Prostate gland (tissue), 2 donors: ENCODE data around the gene DNAJB8. TPM values are rescaled to one million over a fixed set of nuclear protein-coding genes. Genes with fewer than 3 reads are reported as not detected.

Experiments used
- DNase-seq: peaks from one replicate; pipeline ENCODE4 v3.0.0-alpha.2; 2019; ENCODE audit warnings: low spot score
- H3K27ac ChIP-seq, 2 donors: fragments of 200-600 bp; sonication (generic); 2 replicates each; pipeline ENCODE4 v1.5.1; 2017 to 2019
- H3K27me3 ChIP-seq: fragments of 200-600 bp; sonication (generic); replicated peaks from 2 replicates; pipeline ENCODE4 v1.5.1; 2019; ENCODE audit not compliant: insufficient read depth
- H3K36me3 ChIP-seq, 2 donors: fragments of 200-600 bp; sonication (generic); 1 replicate in 1 of 2; 2 replicates in 1 of 2; pipeline versions ENCODE4 v1.5.1 to v1.8.1; 2017 to 2019
- H3K4me1 ChIP-seq: fragments of 200-600 bp; sonication (generic); replicated peaks from 2 replicates; pipeline ENCODE4 v1.5.1; 2019
- H3K4me3 ChIP-seq, 2 donors: fragments of 200-600 bp; sonication (generic); 2 replicates each; pipeline ENCODE4 v1.5.1; 2017 to 2019
- H3K9me3 ChIP-seq: fragments of 200-600 bp; sonication (generic); 2 replicates; pipeline ENCODE4 v1.5.1; 2017
- POLR2A ChIP-seq: fragments of 450-650 bp; IDR thresholded peaks from one replicate; pipeline ENCODE4 v1.6.1; 2016; ENCODE audit warnings: antibody characterized with exemption, mild to moderate bottlenecking
- POLR2AphosphoS5 ChIP-seq: sonication (generic); formaldehyde crosslinking; IDR thresholded peaks from one replicate; pipeline ENCODE4 v1.6.1; 2017; ENCODE audit warnings: antibody characterized with exemption
- WGBS: methylation state at CpG from one replicate; pipeline ENCODE4 v1.1.5; 2018; 5-methylcytosine and 5-hydroxymethylcytosine counted together
- intact Hi-C: fragments of 100-400 bp; cut with DNase I; formaldehyde crosslinking; loops from one replicate; pipeline ENCODE4 v1.14.2; 2022
- total RNA-seq, 2 donors: library from RNA; depleted of rRNA; stranded (reverse); fragments of >200 nt; gene quantifications; one replicate each; pipeline ENCODE4 v1.1.0, GENCODE V29; 2016
- TF ChIP-seq, protein P1 (sequence below), 4 experiments: fragments of 200-600 bp in 2 of 4; fragments of 450-650 bp in 2 of 4; sonication (generic) in 2 of 4; IDR thresholded peaks; 1 replicate in 3 of 4; 2 replicates in 1 of 4; pipeline ENCODE4 v1.5.1; 2016 to 2019; ENCODE audit warnings: antibody characterized with exemption in 4 of 4, mild to moderate bottlenecking in 2 of 4, moderate library complexity in 2 of 4

The DNAJB8 gene
- total RNA-seq, 2 donors from 2014 or later: 3.2 TPM; not detected in 1

DNA sequence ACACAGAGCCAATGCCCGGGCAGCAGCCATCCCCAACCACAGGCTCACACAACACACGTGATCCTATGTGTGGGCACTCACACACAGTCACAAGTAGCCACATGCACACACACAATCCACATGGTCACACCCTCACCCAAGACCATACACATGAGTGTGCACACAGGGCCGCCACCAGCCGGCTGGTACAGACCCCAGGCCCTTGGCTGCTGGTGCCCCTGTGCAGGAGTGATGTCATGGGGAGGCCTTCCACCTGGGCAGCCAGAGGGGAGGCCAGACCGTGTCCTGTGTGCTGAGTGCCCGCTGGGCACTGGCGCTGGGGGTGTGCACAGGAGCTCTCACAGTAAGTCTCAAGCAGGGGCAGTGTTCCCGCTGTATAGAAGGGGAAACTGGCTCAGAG is 36.9 kb downstream of the DNAJB8 start:
- Histone ChIP-seq H3K4me3 (no peak overlapping the region), H3K9me3 (no peaks in the 10 kb centered on the region), H3K4me1 (peaks cover 2% of the 10 kb centered on the region), H3K36me3 (no peaks in the 10 kb centered on the region), H3K27ac (no peak overlapping the region), H3K27me3 (no peaks in the 10 kb centered on the region)
- intact Hi-C loops: loop anchor here (5.0 kb wide), 2 partner anchors 153 to 257 kb away; no protein-coding TSS in a partner anchor
- no peak for TF ChIP-seq POLR2A
- TF ChIP-seq, protein P1, sequence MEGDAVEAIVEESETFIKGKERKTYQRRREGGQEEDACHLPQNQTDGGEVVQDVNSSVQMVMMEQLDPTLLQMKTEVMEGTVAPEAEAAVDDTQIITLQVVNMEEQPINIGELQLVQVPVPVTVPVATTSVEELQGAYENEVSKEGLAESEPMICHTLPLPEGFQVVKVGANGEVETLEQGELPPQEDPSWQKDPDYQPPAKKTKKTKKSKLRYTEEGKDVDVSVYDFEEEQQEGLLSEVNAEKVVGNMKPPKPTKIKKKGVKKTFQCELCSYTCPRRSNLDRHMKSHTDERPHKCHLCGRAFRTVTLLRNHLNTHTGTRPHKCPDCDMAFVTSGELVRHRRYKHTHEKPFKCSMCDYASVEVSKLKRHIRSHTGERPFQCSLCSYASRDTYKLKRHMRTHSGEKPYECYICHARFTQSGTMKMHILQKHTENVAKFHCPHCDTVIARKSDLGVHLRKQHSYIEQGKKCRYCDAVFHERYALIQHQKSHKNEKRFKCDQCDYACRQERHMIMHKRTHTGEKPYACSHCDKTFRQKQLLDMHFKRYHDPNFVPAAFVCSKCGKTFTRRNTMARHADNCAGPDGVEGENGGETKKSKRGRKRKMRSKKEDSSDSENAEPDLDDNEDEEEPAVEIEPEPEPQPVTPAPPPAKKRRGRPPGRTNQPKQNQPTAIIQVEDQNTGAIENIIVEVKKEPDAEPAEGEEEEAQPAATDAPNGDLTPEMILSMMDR (IDR thresholded peaks at IDR 0.05): no peak
- TF ChIP-seq POLR2AphosphoS5: no peak
- WGBS: 98% methylated on average over 7 of the region's 8 CpGs
- DNase-seq: no peak

DNA sequence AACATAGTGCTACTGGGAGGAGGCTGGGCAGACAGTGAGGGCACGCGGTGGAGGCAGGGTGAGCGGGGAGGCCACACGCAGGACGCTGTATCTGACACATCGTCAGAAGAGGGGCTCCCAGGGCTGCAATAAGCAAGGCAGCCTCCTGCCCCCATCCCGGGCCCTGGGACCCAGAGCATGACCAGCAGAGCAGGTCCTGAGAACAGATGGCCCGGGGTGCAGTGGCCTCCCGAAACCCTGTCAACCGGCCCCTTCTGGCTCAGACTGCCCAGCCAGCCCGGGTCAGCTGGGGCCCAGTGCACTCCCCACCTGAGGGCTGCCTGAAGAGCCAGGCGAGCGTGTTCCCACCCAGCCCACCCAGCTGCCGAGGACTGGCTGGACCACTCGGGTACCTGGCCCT is 37.4 kb downstream of the DNAJB8 start:
- H3K4me1 ChIP-seq: peaks cover 1% of the 10 kb centered on the region
- WGBS: 94% methylated on average over 15 of the region's 15 CpGs
- H3K9me3 ChIP-seq: no peaks in the 10 kb centered on the region
- no peak for DNase-seq
- TF ChIP-seq, protein P1 (IDR thresholded peaks at IDR 0.05): no peak
- TF ChIP-seq POLR2A (no peak), POLR2AphosphoS5 (no peak)
- H3K4me3 ChIP-seq: no peak overlapping the region
- intact Hi-C loops: loop anchor here (5.0 kb wide), 2 partner anchors 153 to 257 kb away; no protein-coding TSS in a partner anchor
- H3K27ac ChIP-seq: no peak overlapping the region
- no peaks in the 10 kb centered on the region for H3K36me3 ChIP-seq
- H3K27me3 ChIP-seq: no peaks in the 10 kb centered on the region

DNA sequence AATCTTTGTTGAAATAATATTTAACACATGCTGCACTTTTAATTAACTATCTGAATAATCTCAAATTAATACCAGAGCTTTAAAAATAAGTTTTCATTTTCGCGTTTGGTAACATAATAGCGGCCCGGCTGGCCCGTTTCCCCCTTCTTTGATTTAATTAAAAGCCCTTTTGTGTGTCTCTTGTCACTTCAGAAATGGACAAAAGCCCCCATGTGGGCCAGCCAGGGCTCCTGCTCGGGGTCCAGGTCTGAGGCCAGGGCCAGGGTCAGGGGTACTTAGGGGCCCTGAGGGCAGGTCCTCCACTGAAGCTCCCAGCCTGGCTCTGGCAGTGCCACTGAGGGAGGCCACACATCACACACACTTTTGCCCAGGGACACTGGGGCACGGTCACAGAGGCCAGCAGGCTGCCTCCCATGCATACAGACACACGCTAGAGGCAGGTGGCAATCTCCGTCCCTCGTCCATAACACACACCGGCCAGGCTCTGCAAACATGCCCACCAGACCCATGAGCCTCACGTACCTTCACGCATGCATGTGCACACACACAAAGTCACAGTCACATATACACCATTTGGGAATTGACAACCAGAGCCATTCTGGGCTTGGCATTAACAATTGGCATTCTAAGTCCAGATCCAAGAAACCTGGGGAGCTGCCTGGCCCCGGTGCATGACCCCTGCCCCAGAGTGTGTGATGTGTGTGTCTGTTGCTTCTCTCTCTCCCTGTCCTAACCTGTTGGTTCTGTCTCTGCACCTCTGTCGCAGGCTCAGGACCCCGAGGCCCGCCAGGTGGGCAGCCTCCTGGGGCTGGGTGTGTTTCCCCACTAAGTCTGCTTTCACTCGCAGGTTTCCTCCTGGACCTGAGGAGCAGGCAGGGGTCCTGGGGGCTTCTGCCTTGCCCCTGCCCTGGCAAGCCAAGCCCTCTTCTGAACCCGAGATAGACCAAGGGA is 38.5 kb downstream of the DNAJB8 start:
- Histone ChIP-seq H3K9me3 (no peaks in the 10 kb centered on the region), H3K27me3 (no peaks in the 10 kb centered on the region), H3K36me3 (no peaks in the 10 kb centered on the region), H3K27ac (no peak overlapping the region), H3K4me1 (peaks cover 12% of the 10 kb centered on the region), H3K4me3 (no peak overlapping the region)
- 97% methylated on average over 19 of the region's 19 CpGs for WGBS
- TF ChIP-seq POLR2A: no peak
- TF ChIP-seq, protein P1 (IDR thresholded peaks at IDR 0.05): no peak
- DNase-seq: no peak
- intact Hi-C loops: loop anchor here (2.0 to 5.0 kb wide), 3 partner anchors 71 to 256 kb away; no protein-coding TSS in a partner anchor

DNA sequence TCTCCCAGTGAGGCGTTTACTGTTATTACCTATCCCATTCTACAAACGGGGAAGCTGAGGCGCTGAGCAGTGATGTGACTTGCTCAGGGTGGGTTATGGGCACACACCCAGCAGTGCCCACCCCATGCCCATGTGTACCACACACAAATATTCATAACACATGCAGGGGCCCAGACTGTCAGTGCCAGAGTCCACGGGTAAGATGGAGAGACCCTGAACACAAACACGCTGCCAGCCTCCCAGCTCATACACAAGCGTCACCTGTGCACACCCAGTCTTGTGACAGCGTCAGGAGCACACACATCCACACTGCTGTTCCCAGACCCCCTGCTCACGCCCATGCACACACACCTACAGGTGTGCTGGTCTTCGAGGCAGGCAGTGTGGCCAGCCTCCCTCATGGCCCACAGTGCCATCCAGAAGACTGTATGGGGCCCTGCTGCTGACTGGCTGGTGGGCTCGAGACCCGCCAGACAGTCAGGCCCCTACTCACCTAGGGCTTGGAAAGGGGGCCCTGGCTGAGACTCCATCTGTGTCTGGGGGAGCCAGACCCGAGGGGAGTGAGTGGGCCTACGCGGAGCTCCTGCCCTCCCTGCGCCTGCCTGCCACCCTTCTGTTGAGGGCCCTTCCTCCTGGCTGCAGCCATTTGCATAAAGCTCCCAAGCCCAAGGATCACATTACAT is 39.4 kb downstream of the DNAJB8 start:
- WGBS: 89% methylated on average over 14 of the region's 15 CpGs
- Histone ChIP-seq H3K27me3 (no peaks in the 10 kb centered on the region), H3K36me3 (no peaks in the 10 kb centered on the region), H3K4me1 (peaks cover 20% of the 10 kb centered on the region), H3K9me3 (no peaks in the 10 kb centered on the region), H3K27ac (no peak overlapping the region), H3K4me3 (no peak overlapping the region)
- intact Hi-C loops: loop anchor here (2.0 to 5.0 kb wide), 3 partner anchors 71 to 255 kb away; no protein-coding TSS in a partner anchor
- TF ChIP-seq POLR2AphosphoS5: no peak
- no peak for TF ChIP-seq POLR2A
- TF ChIP-seq, protein P1 (IDR thresholded peaks at IDR 0.05): no peak
- no peak for DNase-seq
